Measurements from ENCODE around the gene PARP8. TPM values are rescaled to one million over a fixed set of nuclear protein-coding genes. Genes with fewer than 3 reads are reported as not detected.
"Not testable (repeated sequence)": the region's sequence is repeated elsewhere in the genome, so short reads cannot be mapped to it uniquely, and the experiment has no call there.

Gene PARP8
- total RNA-seq, 1 experiment from 2014 or later = 44.1 TPM

- peaks cover 25% of the 10 kb centered on the region for H3K4me1 Mint-ChIP-seq (ENCODE audit: low read depth, unreplicated experiment)
- BruUV-seq (replicated peaks) = no TSS peak
These were observed 6.2 kb downstream of the PARP8 start for GRCh38 chr5:50672663-50673062.

GRCh38 chr5:50673444-50673843, 7.0 kb downstream of the PARP8 start:
- H3K4me3 Mint-ChIP-seq (ENCODE audit: low read depth, unreplicated experiment); H3K27ac Mint-ChIP-seq (ENCODE audit: unreplicated experiment); H3K27me3 Mint-ChIP-seq (ENCODE audit: unreplicated experiment); intact Hi-C loops (cut with micrococcal nuclease; ENCODE audit: unreplicated experiment); CTCF ChIA-PET; DNase-seq; H3K9me3 Mint-ChIP-seq (ENCODE audit: low read depth, unreplicated experiment); BruUV-seq (replicated peaks): not testable (repeated sequence)
- Mint-ChIP-seq H3K36me3 (ENCODE audit: insufficient read depth, unreplicated experiment) (peaks cover 11% of the 10 kb centered on the region), H3K4me1 (ENCODE audit: low read depth, unreplicated experiment) (peaks cover 25% of the 10 kb centered on the region)

More at GRCh38 chr5:50672663-50673062, 6.2 kb downstream of the PARP8 start:
- intact Hi-C loops (cut with micrococcal nuclease; ENCODE audit: unreplicated experiment) = no loop called here
- no peak for DNase-seq
- Mint-ChIP-seq H3K27ac (ENCODE audit: unreplicated experiment) (no peak overlapping the region), H3K9me3 (ENCODE audit: low read depth, unreplicated experiment) (no peaks in the 10 kb centered on the region), H3K4me3 (ENCODE audit: low read depth, unreplicated experiment) (no peak overlapping the region), H3K36me3 (ENCODE audit: insufficient read depth, unreplicated experiment) (peaks cover 19% of the 10 kb centered on the region), H3K27me3 (ENCODE audit: unreplicated experiment) (no peaks in the 10 kb centered on the region)
- CTCF ChIA-PET = no interaction called here
- no peak for TF ChIP-seq CTCF (IDR thresholded peaks at IDR 0.05; ENCODE audit: unreplicated experiment)

- Mint-ChIP-seq H3K4me3 (ENCODE audit: low read depth, unreplicated experiment) (no peak overlapping the region), H3K27ac (ENCODE audit: unreplicated experiment) (no peak overlapping the region), H3K4me1 (ENCODE audit: low read depth, unreplicated experiment) (peaks cover 25% of the 10 kb centered on the region), H3K9me3 (ENCODE audit: low read depth, unreplicated experiment) (no peaks in the 10 kb centered on the region), H3K27me3 (ENCODE audit: unreplicated experiment) (no peaks in the 10 kb centered on the region), H3K36me3 (ENCODE audit: insufficient read depth, unreplicated experiment) (peaks cover 5% of the 10 kb centered on the region)
- no TSS peak for BruUV-seq (replicated peaks)
- intact Hi-C loops (cut with micrococcal nuclease; ENCODE audit: unreplicated experiment) = no loop called here
- DNase-seq = no peak
- CTCF ChIA-PET = no interaction called here
- no peak for TF ChIP-seq CTCF (IDR thresholded peaks at IDR 0.05; ENCODE audit: unreplicated experiment)
These were observed 8.9 kb downstream of the PARP8 start for GRCh38 chr5:50675385-50675784.

GRCh38 chr5:50679554-50679953, 13.1 kb downstream of the PARP8 start:
- CTCF ChIA-PET; H3K9me3 Mint-ChIP-seq (ENCODE audit: low read depth, unreplicated experiment); BruUV-seq (replicated peaks); H3K4me3 Mint-ChIP-seq (ENCODE audit: low read depth, unreplicated experiment); H3K27ac Mint-ChIP-seq (ENCODE audit: unreplicated experiment); DNase-seq; H3K27me3 Mint-ChIP-seq (ENCODE audit: unreplicated experiment); intact Hi-C loops (cut with micrococcal nuclease; ENCODE audit: unreplicated experiment); H3K4me1 Mint-ChIP-seq (ENCODE audit: low read depth, unreplicated experiment); H3K36me3 Mint-ChIP-seq (ENCODE audit: insufficient read depth, unreplicated experiment): not testable (repeated sequence)

GRCh38 chr5:50684721-50685120, 18.3 kb downstream of the PARP8 start:
- intact Hi-C loops (cut with micrococcal nuclease; ENCODE audit: unreplicated experiment) = no loop called here
- Mint-ChIP-seq H3K4me1 (ENCODE audit: low read depth, unreplicated experiment) (no peaks in the 10 kb centered on the region), H3K4me3 (ENCODE audit: low read depth, unreplicated experiment) (no peak overlapping the region), H3K36me3 (ENCODE audit: insufficient read depth, unreplicated experiment) (no peaks in the 10 kb centered on the region), H3K9me3 (ENCODE audit: low read depth, unreplicated experiment) (no peaks in the 10 kb centered on the region), H3K27ac (ENCODE audit: unreplicated experiment) (no peak overlapping the region), H3K27me3 (ENCODE audit: unreplicated experiment) (no peaks in the 10 kb centered on the region)
- CTCF ChIA-PET = no interaction called here
- no TSS peak for BruUV-seq (replicated peaks)
- no peak for TF ChIP-seq CTCF (IDR thresholded peaks at IDR 0.05; ENCODE audit: unreplicated experiment)
- DNase-seq = no peak

Measured in Calu3 (cell line).